ENCODE results near the gene ANAPC5.
A peak's percentile ranks its signal among the peaks of the same experiment; 100 is the strongest.
"Not testable (repeated sequence)": the region's sequence is repeated elsewhere in the genome, so short reads cannot be mapped to it uniquely, and the experiment has no call there.

The ANAPC5 gene

GRCh38 chr12:121304306-121304705, 47.9 kb downstream of the ANAPC5 start:
- no peak for TF ChIP-seq CTCF (IDR thresholded peaks at IDR 0.05; ENCODE audit: low read depth, low read length)
- no peak for DNase-seq (ENCODE audit: extremely low read depth, low read depth)

GRCh38 chr12:121301876-121302275, 50.3 kb downstream of the ANAPC5 start:
- TF ChIP-seq CTCF (IDR thresholded peaks at IDR 0.05; ENCODE audit: low read depth, low read length): no peak
- DNase-seq (ENCODE audit: extremely low read depth, low read depth): no peak

- TF ChIP-seq CTCF (IDR thresholded peaks at IDR 0.05; ENCODE audit: low read depth, low read length): no peak
- no peak for DNase-seq (ENCODE audit: extremely low read depth, low read depth)
Observed at GRCh38 chr12:121300083-121300819, 52.0 kb downstream of the ANAPC5 start.

- TF ChIP-seq CTCF (IDR thresholded peaks at IDR 0.05; ENCODE audit: low read depth, low read length): no peak
Observed at GRCh38 chr12:121299662-121300061, 52.5 kb downstream of the ANAPC5 start.

GRCh38 chr12:121298411-121298810, 53.8 kb downstream of the ANAPC5 start:
- DNase-seq (ENCODE audit: extremely low read depth, low read depth): not testable (repeated sequence)

More at GRCh38 chr12:121299662-121300061, 52.5 kb downstream of the ANAPC5 start:
- no peak for DNase-seq (ENCODE audit: extremely low read depth, low read depth)

- DNase-seq (ENCODE audit: extremely low read depth, low read depth): no peak
- no peak for TF ChIP-seq CTCF (IDR thresholded peaks at IDR 0.05; ENCODE audit: low read depth, low read length)
Observed at GRCh38 chr12:121297435-121297991, 54.7 kb downstream of the ANAPC5 start.

GRCh38 chr12:121296618-121297434, 55.4 kb downstream of the ANAPC5 start, which contains the start of gene CAMKK2:
Gene CAMKK2 (minus strand): TSS chr12:121296709. CDS start chr12:121274526, 22,183 bp downstream.
- no peak for TF ChIP-seq CTCF (IDR thresholded peaks at IDR 0.05; ENCODE audit: low read depth, low read length)
- DNase-seq (ENCODE audit: extremely low read depth, low read depth): peak; percentile 38

Measured in AG09319 (cell line).